HG03064 (cell line): Measurements from ENCODE around the gene TIAM2.
A peak's percentile ranks its signal among the peaks of the same experiment; 100 is the strongest.
"Not testable (repeated sequence)": the region's sequence is repeated elsewhere in the genome, so short reads cannot be mapped to it uniquely, and the experiment has no call there.

Experiments used
- ATAC-seq: cut with Tn5 transposase; IDR thresholded peaks from one replicate; pipeline ENCODE4 v1.9.1; 2021; ENCODE audit warnings: low read depth; ENCODE audit not compliant: unreplicated experiment

TIAM2 gene

GRCh38 chr6:154995254-154996015 is at the start of gene TIAM2:
Gene TIAM2 (plus strand): TSS chr6:154995315. CDS start chr6:155129224, 133,909 bp downstream.
- no peak for ATAC-seq

GRCh38 chr6:154950979-154951344 is 44.2 kb upstream of the TIAM2 start:
- ATAC-seq: no peak

- peak; percentile 86 for ATAC-seq
Measured at GRCh38 chr6:154951345-154952200, 43.5 kb upstream of the TIAM2 start.

GRCh38 chr6:154953644-154954043 is 41.5 kb upstream of the TIAM2 start:
- ATAC-seq: no peak

- no peak for ATAC-seq
Measured at GRCh38 chr6:154954347-154954746, 40.8 kb upstream of the TIAM2 start.

- ATAC-seq: no peak
Measured at GRCh38 chr6:154956771-154957522, 38.2 kb upstream of the TIAM2 start.

GRCh38 chr6:154958469-154958868 is 36.6 kb upstream of the TIAM2 start:
- no peak for ATAC-seq

- ATAC-seq: no peak
Measured at GRCh38 chr6:154960299-154960843, 34.7 kb upstream of the TIAM2 start.

- no peak for ATAC-seq
Measured at GRCh38 chr6:154960854-154961530, 34.1 kb upstream of the TIAM2 start.

GRCh38 chr6:154962753-154963152 is 32.4 kb upstream of the TIAM2 start:
- ATAC-seq: no peak

GRCh38 chr6:154966065-154966770 is 28.9 kb upstream of the TIAM2 start:
- not testable (repeated sequence) for ATAC-seq

- ATAC-seq: no peak
Measured at GRCh38 chr6:154969796-154970195, 25.3 kb upstream of the TIAM2 start.

GRCh38 chr6:154974485-154975149 is 20.5 kb upstream of the TIAM2 start:
- no peak for ATAC-seq

- no peak for ATAC-seq
Measured at GRCh38 chr6:154977588-154977987, 17.5 kb upstream of the TIAM2 start.

GRCh38 chr6:154980273-154981078 is 14.6 kb upstream of the TIAM2 start:
- no peak for ATAC-seq

GRCh38 chr6:154981079-154981870 is 13.8 kb upstream of the TIAM2 start:
- no peak for ATAC-seq

- no peak for ATAC-seq
Measured at GRCh38 chr6:154984146-154984545, 11.0 kb upstream of the TIAM2 start.
